Measurements from ENCODE around the gene PCDHB9.
"Not testable (repeated sequence)": the region's sequence is repeated elsewhere in the genome, so short reads cannot be mapped to it uniquely, and the experiment has no call there.

The PCDHB9 gene

GRCh38 chr5:141189131-141189530 is 2.2 kb downstream of the PCDHB9 start:
- not testable (repeated sequence) for DNase-seq

DNA sequence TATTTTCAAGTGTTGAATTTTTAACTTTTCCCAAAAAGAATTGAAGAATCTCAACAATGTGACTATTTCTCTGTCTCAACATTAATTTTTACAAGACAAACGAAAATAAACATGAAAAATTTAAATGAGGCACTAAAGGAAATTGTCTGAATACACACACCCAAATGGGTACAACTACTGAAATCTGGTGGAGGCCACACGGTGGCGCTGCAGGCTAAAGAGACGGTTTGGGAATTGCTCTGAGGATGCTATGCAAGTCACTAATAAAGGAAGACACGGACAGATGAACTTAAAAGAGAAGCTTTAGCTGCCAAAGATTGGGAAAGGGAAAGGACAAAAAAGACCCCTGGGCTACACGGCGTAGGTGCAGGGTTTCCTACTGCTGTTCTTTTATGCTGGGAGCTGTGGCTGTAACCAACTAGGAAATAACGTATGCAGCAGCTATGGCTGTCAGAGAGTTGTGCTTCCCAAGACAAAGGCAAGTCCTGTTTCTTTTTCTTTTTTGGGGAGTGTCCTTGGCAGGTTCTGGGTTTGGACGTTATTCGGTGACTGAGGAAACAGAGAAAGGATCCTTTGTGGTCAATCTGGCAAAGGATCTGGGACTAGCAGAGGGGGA is 5.3 kb downstream of the PCDHB9 start, which contains the start of gene PCDHB10:
PCDHB10 (plus strand) TSS at position 244 of the 616 bp plus-strand sequence; CDS start at position 444, 200 bp downstream.
- no peak for DNase-seq

DNA sequence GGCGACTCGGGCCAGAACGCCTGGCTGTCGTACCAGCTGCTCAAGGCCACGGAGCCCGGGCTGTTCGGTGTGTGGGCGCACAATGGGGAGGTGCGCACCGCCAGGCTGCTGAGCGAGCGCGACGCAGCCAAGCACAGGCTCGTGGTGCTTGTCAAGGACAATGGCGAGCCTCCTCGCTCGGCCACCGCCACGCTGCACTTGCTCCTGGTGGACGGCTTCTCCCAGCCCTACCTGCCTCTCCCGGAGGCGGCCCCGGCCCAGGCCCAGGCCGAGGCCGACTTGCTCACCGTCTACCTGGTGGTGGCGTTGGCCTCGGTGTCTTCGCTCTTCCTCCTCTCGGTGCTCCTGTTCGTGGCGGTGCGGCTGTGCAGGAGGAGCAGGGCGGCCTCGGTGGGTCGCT is 7.4 kb downstream of the PCDHB9 start:
- DNase-seq: not testable (repeated sequence)

GRCh38 chr5:141196363-141196762 is 9.4 kb downstream of the PCDHB9 start:
- DNase-seq: no peak

DNA sequence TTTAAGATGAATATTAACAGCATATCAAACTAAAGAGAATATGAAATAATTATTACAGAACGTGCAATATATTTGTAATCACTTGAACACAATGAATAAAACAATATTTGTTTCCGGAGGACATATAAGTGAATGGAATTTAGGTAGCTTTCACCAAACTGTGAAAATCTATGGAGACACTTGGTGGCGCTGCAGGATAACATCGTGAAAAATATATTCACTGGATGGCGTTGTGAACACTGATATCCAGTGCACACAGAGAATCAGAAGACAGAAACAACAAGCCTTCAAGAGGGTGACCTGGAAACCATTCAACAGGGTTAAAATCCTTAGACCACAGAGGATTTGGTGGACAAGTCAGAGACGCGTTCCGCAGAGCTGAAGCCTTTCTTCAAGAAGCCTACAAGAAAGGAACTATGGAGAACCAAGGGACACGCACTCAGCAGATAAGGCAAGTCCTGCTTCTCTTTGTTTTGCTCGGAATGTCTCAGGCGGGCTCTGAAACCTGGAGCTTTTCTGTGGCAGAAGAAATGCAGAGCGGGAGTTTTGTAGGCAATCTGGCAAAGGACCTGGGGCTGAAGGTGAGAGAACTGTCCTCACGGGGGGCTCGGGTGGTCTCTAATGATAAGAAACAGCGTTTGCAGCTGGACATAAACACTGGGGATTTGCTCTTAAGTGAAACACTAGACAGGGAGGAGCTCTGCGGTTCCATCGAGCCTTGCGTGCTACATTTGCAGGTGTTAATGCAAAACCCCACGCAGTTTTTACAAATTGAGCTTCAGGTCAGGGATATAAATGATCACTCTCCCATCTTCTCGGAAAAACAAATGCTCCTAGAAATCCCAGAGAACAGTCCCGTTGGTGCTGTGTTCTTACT is 12.6 kb downstream of the PCDHB9 start, which contains the start of gene PCDHB11:
PCDHB11 (plus strand) TSS at position 269 of the 877 bp plus-strand sequence; CDS start at position 417, 148 bp downstream.
- DNase-seq: peak; percentile 26

DNA sequence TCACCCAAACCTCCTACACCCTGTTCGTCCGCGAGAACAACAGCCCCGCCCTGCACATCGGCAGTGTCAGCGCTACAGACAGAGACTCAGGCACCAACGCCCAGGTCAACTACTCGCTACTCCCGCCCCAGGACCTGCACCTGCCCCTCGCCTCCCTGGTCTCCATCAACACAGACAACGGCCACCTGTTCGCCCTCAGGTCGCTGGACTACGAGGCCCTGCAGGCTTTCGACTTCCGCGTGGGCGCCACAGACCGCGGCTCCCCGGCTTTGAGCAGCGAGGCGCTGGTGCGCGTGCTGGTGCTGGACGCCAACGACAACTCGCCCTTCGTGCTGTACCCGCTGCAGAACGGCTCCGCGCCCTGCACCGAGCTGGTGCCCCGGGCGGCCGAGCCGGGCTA is 14.2 kb downstream of the PCDHB9 start:
- DNase-seq: not testable (repeated sequence)

DNA sequence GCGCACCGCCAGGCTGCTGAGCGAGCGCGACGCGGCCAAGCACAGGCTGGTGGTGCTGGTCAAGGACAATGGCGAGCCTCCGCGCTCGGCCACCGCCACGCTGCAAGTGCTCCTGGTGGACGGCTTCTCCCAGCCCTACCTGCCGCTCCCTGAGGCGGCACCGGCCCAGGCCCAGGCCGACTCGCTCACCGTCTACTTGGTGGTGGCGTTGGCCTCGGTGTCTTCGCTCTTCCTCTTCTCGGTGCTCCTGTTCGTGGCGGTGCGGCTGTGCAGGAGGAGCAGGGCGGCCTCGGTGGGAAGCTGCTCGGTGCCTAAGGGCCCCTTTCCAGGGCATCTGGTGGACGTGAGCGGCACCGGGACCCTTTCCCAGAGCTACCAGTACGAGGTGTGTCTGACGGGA is 14.7 kb downstream of the PCDHB9 start:
- not testable (repeated sequence) for DNase-seq

GRCh38 chr5:141208478-141208877 is 21.5 kb downstream of the PCDHB9 start, which contains the start of gene PCDHB12:
PCDHB12 (plus strand) TSS chr5:141208719; CDS start chr5:141208908, 189 bp downstream.
- no peak for DNase-seq

DNA sequence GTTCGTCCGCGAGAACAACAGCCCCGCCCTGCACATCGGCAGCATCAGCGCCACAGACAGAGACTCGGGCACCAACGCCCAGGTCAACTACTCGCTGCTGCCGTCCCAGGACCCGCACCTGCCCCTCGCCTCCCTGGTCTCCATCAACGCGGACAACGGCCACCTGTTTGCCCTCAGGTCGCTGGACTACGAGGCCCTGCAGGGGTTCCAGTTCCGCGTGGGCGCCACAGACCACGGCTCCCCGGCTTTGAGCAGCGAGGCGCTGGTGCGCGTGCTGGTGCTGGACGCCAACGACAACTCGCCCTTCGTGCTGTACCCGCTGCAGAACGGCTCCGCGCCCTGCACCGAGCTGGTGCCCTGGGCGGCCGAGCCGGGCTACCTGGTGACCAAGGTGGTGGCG is 23.3 kb downstream of the PCDHB9 start:
- not testable (repeated sequence) for DNase-seq

DNA sequence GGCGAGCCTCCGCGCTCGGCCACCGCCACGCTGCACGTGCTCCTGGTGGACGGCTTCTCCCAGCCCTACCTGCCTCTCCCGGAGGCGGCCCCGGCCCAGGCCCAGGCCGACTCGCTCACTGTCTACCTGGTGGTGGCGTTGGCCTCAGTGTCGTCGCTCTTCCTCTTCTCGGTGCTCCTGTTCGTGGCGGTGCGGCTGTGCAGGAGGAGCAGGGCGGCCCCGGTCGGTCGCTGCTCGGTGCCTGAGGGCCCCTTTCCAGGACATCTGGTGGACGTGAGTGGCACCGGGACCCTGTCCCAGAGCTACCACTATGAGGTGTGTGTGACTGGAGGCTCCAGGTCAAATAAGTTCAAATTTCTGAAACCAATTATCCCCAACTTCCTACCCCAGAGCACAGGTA is 23.9 kb downstream of the PCDHB9 start:
- not testable (repeated sequence) for DNase-seq

DNA sequence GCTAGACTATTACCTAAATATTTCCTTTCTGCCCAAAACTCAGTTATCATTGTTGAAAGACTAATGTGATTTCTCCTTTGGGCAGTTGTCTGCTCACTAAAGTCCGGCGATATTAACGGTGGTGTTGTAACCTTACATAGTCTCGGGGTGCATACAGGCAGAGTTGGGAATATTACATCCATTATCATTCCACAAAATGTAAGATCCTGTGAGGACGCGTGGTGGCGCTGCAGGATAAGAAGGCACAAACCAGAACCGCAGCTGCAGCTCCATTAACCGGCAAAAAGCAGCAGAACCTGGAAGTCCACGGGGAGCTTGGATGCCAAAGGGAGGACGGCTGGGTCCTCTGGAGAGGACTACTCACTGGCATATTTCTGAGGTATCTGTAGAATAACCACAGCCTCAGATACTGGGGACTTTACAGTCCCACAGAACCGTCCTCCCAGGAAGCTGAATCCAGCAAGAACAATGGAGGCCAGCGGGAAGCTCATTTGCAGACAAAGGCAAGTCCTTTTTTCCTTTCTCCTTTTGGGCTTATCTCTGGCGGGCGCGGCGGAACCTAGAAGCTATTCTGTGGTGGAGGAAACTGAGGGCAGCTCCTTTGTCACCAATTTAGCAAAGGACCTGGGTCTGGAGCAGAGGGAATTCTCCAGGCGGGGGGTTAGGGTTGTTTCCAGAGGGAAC is 26.8 kb downstream of the PCDHB9 start, which contains the start of gene PCDHB13:
PCDHB13 (plus strand) TSS at position 264 of the 684 bp plus-strand sequence; CDS start at position 469, 205 bp downstream.
- DNase-seq: not testable (repeated sequence)

GRCh38 chr5:141214583-141214982 is 27.6 kb downstream of the PCDHB9 start:
- not testable (repeated sequence) for DNase-seq

GRCh38 chr5:141215504-141215903 is 28.5 kb downstream of the PCDHB9 start:
- not testable (repeated sequence) for DNase-seq

GRCh38 chr5:141216035-141216434 is 29.1 kb downstream of the PCDHB9 start:
- DNase-seq: not testable (repeated sequence)

GRCh38 chr5:141223112-141223783 is 36.3 kb downstream of the PCDHB9 start, which contains the start of gene PCDHB14:
PCDHB14 (plus strand) TSS chr5:141223343; CDS start chr5:141223506, 163 bp downstream.
- DNase-seq: no peak

GRCh38 chr5:141224844-141225243 is 37.9 kb downstream of the PCDHB9 start:
- not testable (repeated sequence) for DNase-seq

- DNase-seq: not testable (repeated sequence)
These were observed 38.5 kb downstream of the PCDHB9 start for GRCh38 chr5:141225421-141225820.

GRCh38 chr5:141234109-141234667 is 47.2 kb downstream of the PCDHB9 start:
- DNase-seq: no peak

DNA sequence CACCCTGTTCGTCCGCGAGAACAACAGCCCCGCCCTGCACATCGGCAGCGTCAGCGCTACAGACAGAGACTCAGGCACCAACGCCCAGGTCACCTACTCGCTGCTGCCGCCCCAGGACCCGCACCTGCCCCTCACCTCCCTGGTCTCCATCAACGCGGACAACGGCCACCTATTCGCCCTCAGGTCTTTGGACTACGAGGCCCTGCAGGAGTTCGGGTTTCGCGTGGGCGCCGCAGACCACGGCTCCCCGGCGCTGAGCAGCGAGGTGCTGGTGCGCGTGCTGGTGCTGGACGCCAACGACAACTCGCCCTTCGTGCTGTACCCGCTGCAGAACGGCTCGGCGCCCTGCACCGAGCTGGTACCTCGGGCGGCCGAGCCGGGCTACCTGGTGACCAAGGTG is 49.0 kb downstream of the PCDHB9 start:
- DNase-seq: not testable (repeated sequence)

DNA sequence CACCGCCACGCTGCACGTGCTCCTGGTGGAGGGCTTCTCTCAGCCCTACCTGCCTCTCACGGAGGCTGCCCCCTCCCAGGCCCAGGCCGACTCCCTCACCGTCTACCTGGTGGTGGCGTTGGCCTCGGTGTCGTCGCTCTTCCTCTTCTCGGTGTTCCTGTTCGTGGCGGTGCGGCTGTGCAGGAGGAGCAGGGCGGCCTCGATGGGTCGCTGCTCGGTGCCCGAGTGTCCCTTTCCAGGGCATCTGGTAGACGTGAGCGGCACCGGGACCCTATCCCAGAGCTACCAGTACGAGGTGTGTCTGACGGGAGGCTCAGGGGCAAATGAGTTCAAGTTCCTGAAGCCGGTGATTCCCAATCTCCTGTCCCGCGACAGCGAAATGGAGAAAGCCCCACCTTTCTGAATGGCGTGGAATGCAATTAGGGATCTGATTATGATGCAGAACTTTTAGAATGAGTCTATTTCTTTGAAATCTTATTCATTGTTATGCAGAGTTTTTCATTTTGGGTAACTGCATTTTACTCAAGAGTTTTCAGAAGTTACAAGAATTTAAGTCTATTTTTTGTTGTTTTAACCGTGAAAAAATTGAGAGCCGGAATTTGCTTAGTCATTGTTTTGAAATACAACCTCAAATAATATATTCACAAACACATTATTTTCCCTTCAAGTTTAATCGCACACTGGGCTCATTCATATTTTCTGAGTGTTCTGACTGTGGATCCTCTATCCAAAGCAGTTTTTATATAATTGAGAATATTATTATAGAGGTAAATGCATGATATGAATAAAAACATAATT is 49.8 kb downstream of the PCDHB9 start:
- no peak for DNase-seq
